Stomach (tissue), 9 donors: Measurements from ENCODE around the gene LTB4R2. TPM values are rescaled to one million over a fixed set of nuclear protein-coding genes. Genes with fewer than 3 reads are reported as not detected.

Experiments used
- DNase-seq, 2 donors: peaks; one replicate each; pipeline versions ENCODE4 v3.0.0 to v3.0.0-alpha.2; 2013 to 2019
- H3K27ac ChIP-seq, 5 donors: fragments of 200-600 bp in 4 of 5; sonication (generic) in 4 of 5; one replicate each; pipeline ENCODE4 v1.5.1; 2013 to 2019; ENCODE audit warnings: mild to moderate bottlenecking in 1 of 5, moderate library complexity in 1 of 5
- H3K27me3 ChIP-seq, 3 donors: fragments of 200-600 bp; sonication (generic); one replicate each; pipeline ENCODE4 v1.5.1; 2017 to 2019; ENCODE audit warnings: mixed run types in 1 of 3
- H3K36me3 ChIP-seq, 4 donors: fragments of 200-600 bp; sonication (generic); 1 replicate in 3 of 4; 2 replicates in 1 of 4; pipeline ENCODE4 v1.5.1; 2016 to 2019
- H3K4me1 ChIP-seq, 4 donors: fragments of 200-600 bp; sonication (generic); one replicate each; pipeline ENCODE4 v1.5.1; 2016 to 2019
- H3K4me3 ChIP-seq, 4 donors: fragments of 200-600 bp; sonication (generic) in 3 of 4; one replicate each; pipeline ENCODE4 v1.5.1; 2016 to 2019; ENCODE audit warnings: mild to moderate bottlenecking in 1 of 4
- H3K9me3 ChIP-seq, 4 donors: fragments of 200-600 bp; sonication (generic); one replicate each; pipeline ENCODE4 v1.5.1; 2016 to 2019
- EP300 ChIP-seq: sonication (generic); formaldehyde crosslinking; IDR thresholded peaks from one replicate; pipeline ENCODE4 v1.6.1; 2017; ENCODE audit warnings: antibody characterized with exemption
- POLR2A ChIP-seq, 4 donors: fragments of 450-650 bp; IDR thresholded peaks; one replicate each; pipeline ENCODE4 v1.6.1; 2016; ENCODE audit warnings: antibody characterized with exemption in 4 of 4, control low read depth in 2 of 4, mild to moderate bottlenecking in 1 of 4, moderate library complexity in 1 of 4
- POLR2AphosphoS5 ChIP-seq, 3 donors: sonication (generic); formaldehyde crosslinking; IDR thresholded peaks; one replicate each; pipeline ENCODE4 v1.6.1; 2016; ENCODE audit warnings: antibody characterized with exemption in 3 of 3
- WGBS, 5 donors: extraction: QIAGEN DNeasy Blood & Tissue Kit in 3 of 5; methylation state at CpG; one replicate each; pipeline versions ENCODE4 v1.1.5 to v1.1.7; 2013 to 2018; 5-methylcytosine and 5-hydroxymethylcytosine counted together
- intact Hi-C: fragments of 100-400 bp; cut with DNase I; formaldehyde crosslinking; loops from one replicate; pipeline ENCODE4 v1.15.1; 2023; ENCODE audit warnings: low total_unique reads
- polyA plus RNA-seq, 3 donors: library from polyadenylated mRNA; stranded (reverse); fragments of 200-250 nt; gene quantifications; one replicate each; pipeline ENCODE4 v1.2.3, GENCODE V29; 2013
- total RNA-seq, 5 donors: library from RNA; depleted of rRNA; stranded (reverse); fragments of >200 nt; gene quantifications; one replicate each; pipeline versions ENCODE4 v1.1.0 to v1.2.3, GENCODE V29; 2014 to 2016
- TF ChIP-seq, protein P1 (sequence below), 7 experiments: fragments of 450-650 bp in 4 of 7; fragments of 200-600 bp in 3 of 7; sonication (generic) in 3 of 7; IDR thresholded peaks; one replicate each; pipeline ENCODE4 v1.5.1; 2016 to 2019; ENCODE audit warnings: antibody characterized with exemption in 7 of 7, control low read depth in 2 of 7, mild to moderate bottlenecking in 1 of 7
- donor health status: healthy with polysubstance abuse.
- donor health status: Bipolar disorder and iron deficiency.
- donor health status: healthy.

The LTB4R2 gene
- total and polyA plus RNA-seq, 8 donors, result 0.25 to 71.5 (median 11.0) TPM; not detected in 2

DNA sequence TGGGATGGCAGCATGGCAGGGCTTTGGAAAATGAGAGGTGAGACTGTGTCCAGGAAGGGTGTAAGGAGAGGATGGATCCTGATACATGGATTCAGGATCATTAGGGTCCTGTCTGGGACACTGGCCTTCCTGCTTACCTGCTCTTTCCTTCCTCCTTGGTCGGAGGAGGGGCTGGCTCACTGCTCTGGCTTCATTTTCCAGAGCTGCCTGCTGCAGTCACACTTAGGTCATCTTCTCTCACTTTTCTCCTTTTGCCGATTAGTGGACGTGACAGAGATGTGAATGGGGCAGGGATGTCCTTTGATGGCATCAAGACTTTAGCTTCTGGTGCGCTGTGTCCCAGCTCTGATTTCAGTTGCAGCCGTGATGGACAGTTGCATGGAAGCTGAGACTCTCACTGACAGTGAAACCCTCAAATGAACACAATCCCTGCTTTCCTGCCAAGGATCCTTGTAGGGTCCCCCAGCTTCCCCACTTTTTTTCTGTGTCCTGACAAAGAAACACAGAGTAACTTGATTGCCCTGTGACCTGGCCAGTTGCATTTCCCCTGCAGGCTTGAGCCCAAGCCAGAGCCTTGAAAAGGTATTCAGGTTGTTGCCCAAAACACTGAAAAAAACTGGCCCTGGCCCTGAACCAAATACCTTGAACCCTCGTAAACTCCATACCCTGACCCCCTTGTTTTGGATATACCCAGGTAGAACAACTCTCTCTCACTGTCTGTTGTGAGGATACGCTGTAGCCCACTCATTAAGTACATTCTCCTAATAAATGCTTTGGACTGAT is 1.4 kb upstream of the LTB4R2 start:
- no peak overlapping the region for H3K4me3 ChIP-seq
- intact Hi-C loops, result no loop called here
- H3K27ac ChIP-seq, result peak overlapping the region in 3 of 5 donors; percentile 73 to 95 (median 88)
- DNase-seq, result no peak
- no peaks in the 10 kb centered on the region for H3K9me3 ChIP-seq
- peaks cover 44 to 63% (median 61%) of the 10 kb centered on the region in 4 donors for H3K4me1 ChIP-seq
- 76 to 88% (median 81%) methylated on average over 7 of the region's 7 CpGs for WGBS, 5 donors
- H3K27me3 ChIP-seq, result no peaks in the 10 kb centered on the region
- peaks cover 32 to 51% (median 40%) of the 10 kb centered on the region in 4 donors for H3K36me3 ChIP-seq
- TF ChIP-seq EP300, result no peak
- TF ChIP-seq, protein P1, sequence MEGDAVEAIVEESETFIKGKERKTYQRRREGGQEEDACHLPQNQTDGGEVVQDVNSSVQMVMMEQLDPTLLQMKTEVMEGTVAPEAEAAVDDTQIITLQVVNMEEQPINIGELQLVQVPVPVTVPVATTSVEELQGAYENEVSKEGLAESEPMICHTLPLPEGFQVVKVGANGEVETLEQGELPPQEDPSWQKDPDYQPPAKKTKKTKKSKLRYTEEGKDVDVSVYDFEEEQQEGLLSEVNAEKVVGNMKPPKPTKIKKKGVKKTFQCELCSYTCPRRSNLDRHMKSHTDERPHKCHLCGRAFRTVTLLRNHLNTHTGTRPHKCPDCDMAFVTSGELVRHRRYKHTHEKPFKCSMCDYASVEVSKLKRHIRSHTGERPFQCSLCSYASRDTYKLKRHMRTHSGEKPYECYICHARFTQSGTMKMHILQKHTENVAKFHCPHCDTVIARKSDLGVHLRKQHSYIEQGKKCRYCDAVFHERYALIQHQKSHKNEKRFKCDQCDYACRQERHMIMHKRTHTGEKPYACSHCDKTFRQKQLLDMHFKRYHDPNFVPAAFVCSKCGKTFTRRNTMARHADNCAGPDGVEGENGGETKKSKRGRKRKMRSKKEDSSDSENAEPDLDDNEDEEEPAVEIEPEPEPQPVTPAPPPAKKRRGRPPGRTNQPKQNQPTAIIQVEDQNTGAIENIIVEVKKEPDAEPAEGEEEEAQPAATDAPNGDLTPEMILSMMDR (IDR thresholded peaks at IDR 0.05), result peak in 1 of 7 experiments; percentile 38

DNA sequence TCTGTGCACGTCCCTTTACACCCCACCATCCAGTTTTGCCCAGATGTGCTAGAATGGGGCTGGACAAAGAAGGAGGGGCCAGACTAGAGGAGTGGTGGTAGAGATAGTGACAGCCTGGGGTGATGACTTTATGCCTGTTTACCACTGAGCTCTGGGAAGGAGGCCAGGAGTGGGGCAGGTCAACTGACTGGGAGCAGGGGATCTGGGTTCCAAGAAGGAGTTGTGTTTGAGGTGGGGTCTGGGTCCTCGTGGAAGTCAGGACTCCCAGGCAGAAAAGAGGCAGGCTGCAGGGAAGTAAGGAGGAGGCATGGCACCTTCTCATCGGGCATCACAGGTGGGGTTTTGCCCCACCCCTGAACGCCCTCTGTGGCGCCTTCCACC is 315 bp downstream of the LTB4R2 start:
- no peaks in the 10 kb centered on the region for H3K27me3 ChIP-seq
- H3K4me3 ChIP-seq, result peak overlapping the region; percentile 47 to 58 (median 57)
- peaks cover 16 to 34% (median 23%) of the 10 kb centered on the region in 4 donors for H3K36me3 ChIP-seq
- DNase-seq, result peak in 1 of 2 donors; percentile 55
- H3K9me3 ChIP-seq, result no peaks in the 10 kb centered on the region
- peak overlapping the region; percentile 80 to 95 (median 88) for H3K27ac ChIP-seq
- WGBS, 5 donors, result 11 to 17% (median 13%) methylated on average over 5 of the region's 5 CpGs
- H3K4me1 ChIP-seq, result peaks cover 49 to 80% (median 68%) of the 10 kb centered on the region in 4 donors
- TF ChIP-seq, protein P1 (IDR thresholded peaks at IDR 0.05), result no peak
- TF ChIP-seq POLR2A (IDR thresholded peaks at IDR 0.05) (no peak), POLR2AphosphoS5 (IDR thresholded peaks at IDR 0.05) (no peak), EP300 (no peak)
- intact Hi-C loops, result no loop called here

DNA sequence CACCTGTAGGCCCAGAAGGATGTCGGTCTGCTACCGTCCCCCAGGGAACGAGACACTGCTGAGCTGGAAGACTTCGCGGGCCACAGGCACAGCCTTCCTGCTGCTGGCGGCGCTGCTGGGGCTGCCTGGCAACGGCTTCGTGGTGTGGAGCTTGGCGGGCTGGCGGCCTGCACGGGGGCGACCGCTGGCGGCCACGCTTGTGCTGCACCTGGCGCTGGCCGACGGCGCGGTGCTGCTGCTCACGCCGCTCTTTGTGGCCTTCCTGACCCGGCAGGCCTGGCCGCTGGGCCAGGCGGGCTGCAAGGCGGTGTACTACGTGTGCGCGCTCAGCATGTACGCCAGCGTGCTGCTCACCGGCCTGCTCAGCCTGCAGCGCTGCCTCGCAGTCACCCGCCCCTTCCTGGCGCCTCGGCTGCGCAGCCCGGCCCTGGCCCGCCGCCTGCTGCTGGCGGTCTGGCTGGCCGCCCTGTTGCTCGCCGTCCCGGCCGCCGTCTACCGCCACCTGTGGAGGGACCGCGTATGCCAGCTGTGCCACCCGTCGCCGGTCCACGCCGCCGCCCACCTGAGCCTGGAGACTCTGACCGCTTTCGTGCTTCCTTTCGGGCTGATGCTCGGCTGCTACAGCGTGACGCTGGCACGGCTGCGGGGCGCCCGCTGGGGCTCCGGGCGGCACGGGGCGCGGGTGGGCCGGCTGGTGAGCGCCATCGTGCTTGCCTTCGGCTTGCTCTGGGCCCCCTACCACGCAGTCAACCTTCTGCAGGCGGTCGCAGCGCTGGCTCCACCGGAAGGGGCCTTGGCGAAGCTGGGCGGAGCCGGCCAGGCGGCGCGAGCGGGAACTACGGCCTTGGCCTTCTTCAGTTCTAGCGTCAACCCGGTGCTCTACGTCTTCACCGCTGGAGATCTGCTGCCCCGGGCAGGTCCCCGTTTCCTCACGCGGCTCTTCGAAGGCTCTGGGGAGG is 985 bp downstream of the LTB4R2 start, which contains the start of gene LTB4R:
LTB4R (plus strand) TSS at position 857 of the 959 bp plus-strand sequence. CDS start 4,150 bp downstream, outside the sequence.
- H3K27me3 ChIP-seq, result peaks cover 0 to 4% (median 0%) of the 10 kb centered on the region in 3 donors
- peaks cover 10 to 27% (median 16%) of the 10 kb centered on the region in 4 donors for H3K36me3 ChIP-seq
- peak in 2 of 3 donors; percentile 62 to 71 for TF ChIP-seq POLR2AphosphoS5 (IDR thresholded peaks at IDR 0.05)
- TF ChIP-seq, protein P1 (IDR thresholded peaks at IDR 0.05), result peak in 4 of 7 experiments; percentile 16 to 61 (median 53)
- no peak for TF ChIP-seq EP300
- peak within 1 kb of the TSS; percentile 80 to 95 (median 88) for H3K27ac ChIP-seq
- DNase-seq, result peak; percentile 86 to 93
- no peaks in the 10 kb centered on the region for H3K9me3 ChIP-seq
- H3K4me1 ChIP-seq, result peaks cover 56 to 87% (median 75%) of the 10 kb centered on the region in 4 donors
- peak within 1 kb of the TSS; percentile 47 to 58 (median 57) for H3K4me3 ChIP-seq
- WGBS, 5 donors, result 9 to 21% (median 17%) methylated on average over 16 to 99 of the region's 99 CpGs
- intact Hi-C loops, result no loop called here
